Measurements from ENCODE around the gene ANGPTL8.

GRCh38 chr19:11225172-11225571, 14.2 kb upstream of the ANGPTL8 start:
- no peak for TF ChIP-seq POLR2AphosphoS5 (IDR thresholded peaks at IDR 0.05)
- TF ChIP-seq, protein P1, sequence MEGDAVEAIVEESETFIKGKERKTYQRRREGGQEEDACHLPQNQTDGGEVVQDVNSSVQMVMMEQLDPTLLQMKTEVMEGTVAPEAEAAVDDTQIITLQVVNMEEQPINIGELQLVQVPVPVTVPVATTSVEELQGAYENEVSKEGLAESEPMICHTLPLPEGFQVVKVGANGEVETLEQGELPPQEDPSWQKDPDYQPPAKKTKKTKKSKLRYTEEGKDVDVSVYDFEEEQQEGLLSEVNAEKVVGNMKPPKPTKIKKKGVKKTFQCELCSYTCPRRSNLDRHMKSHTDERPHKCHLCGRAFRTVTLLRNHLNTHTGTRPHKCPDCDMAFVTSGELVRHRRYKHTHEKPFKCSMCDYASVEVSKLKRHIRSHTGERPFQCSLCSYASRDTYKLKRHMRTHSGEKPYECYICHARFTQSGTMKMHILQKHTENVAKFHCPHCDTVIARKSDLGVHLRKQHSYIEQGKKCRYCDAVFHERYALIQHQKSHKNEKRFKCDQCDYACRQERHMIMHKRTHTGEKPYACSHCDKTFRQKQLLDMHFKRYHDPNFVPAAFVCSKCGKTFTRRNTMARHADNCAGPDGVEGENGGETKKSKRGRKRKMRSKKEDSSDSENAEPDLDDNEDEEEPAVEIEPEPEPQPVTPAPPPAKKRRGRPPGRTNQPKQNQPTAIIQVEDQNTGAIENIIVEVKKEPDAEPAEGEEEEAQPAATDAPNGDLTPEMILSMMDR (IDR thresholded peaks at IDR 0.05), result no peak

Measured in gastroesophageal sphincter (tissue), 3 donors.